ENCODE data around the gene GIMAP2.

- no peak for TF ChIP-seq CTCF (tag by site-specific recombination; IDR thresholded peaks at IDR 0.05)
- no peak for TF ChIP-seq ZNF221 (tag by site-specific recombination; IDR thresholded peaks at IDR 0.05; ENCODE audit: borderline replicate concordance)
- TF ChIP-seq KLF17 (tag by site-specific recombination; IDR thresholded peaks at IDR 0.05), result no peak
- no peak for TF ChIP-seq ZFP3 (tag by site-specific recombination; IDR thresholded peaks at IDR 0.05; ENCODE audit: low read depth)
- TF ChIP-seq ZNF629 (tag by site-specific recombination; IDR thresholded peaks at IDR 0.05), result no peak
- TF ChIP-seq ZNF549 (tag by site-specific recombination; IDR thresholded peaks at IDR 0.05), result no peak
- TF ChIP-seq YY1 (tag by site-specific recombination; IDR thresholded peaks at IDR 0.05), result no peak
- no peak for TF ChIP-seq ZNF19 (tag by site-specific recombination; IDR thresholded peaks at IDR 0.05; ENCODE audit: low read depth)
Measured at GRCh38 chr7:150703209-150703608, 17.7 kb downstream of the GIMAP2 start.
